ENCODE measurements around the gene TGIF1. TPM values are rescaled to one million over a fixed set of nuclear protein-coding genes. Genes with fewer than 3 reads are reported as not detected.

The TGIF1 gene
- total and polyA plus RNA-seq, 8 donors: 42.6 to 95.1 (median 82.4) TPM

DNA sequence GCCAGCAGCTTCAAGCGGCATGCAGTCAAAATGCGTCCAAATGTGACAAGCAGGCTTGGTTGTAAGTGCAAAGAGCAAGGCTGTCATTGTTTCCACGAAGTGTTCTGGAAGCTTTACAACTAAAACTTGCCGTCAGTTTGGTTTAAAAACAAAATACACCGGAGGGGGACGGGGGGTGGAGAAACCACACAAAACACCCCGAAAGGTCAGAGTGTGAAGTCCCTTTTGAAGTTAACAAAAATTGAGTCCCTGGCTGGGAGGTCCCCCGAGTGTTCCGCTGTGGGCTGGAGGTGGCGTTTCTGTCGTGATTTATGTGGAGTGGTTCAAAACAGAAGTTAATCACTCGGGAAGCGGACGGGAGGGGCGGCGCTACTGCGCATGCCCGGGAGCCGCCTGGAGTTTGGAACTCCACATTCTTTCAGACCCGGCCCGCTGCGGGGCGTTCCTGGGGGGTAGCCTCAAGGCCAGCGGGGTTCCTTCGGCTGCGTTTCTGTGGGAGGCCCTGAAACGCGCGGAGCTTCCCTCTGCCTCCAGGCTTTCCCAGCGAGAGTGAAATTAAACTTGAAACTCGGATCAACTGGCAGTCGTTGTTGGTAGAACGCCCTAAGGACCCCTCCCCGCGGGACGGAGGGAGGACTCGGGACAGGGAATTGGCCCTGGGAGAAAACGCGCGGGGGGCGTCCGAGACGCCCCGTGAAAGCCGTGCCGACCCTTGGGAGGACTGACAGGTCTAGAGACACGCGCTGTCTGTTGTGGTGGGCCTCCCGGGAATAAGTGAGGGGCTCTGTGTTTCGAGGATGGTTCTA lies 1.4 kb downstream of the TGIF1 start:
- intact Hi-C loops (cut with DNase I): loop anchor here in 1 of 2 donors (5.0 to 10.0 kb wide), 2 partner anchors 141 to 167 kb away; no protein-coding TSS in a partner anchor
- Histone ChIP-seq H3K36me3 (peaks cover 0 to 4% of the 10 kb centered on the region in 2 donors), H3K9me3 (no peaks in the 10 kb centered on the region), H3K27me3 (no peaks in the 10 kb centered on the region), H3K27ac (peak overlapping the region; percentile 95 to 99), H3K4me3 (peak overlapping the region; percentile 72 to 87), H3K4me1 (peaks cover 31 to 53% of the 10 kb centered on the region in 2 donors)
- ATAC-seq: peak; percentile 26
- TF ChIP-seq, protein P1, sequence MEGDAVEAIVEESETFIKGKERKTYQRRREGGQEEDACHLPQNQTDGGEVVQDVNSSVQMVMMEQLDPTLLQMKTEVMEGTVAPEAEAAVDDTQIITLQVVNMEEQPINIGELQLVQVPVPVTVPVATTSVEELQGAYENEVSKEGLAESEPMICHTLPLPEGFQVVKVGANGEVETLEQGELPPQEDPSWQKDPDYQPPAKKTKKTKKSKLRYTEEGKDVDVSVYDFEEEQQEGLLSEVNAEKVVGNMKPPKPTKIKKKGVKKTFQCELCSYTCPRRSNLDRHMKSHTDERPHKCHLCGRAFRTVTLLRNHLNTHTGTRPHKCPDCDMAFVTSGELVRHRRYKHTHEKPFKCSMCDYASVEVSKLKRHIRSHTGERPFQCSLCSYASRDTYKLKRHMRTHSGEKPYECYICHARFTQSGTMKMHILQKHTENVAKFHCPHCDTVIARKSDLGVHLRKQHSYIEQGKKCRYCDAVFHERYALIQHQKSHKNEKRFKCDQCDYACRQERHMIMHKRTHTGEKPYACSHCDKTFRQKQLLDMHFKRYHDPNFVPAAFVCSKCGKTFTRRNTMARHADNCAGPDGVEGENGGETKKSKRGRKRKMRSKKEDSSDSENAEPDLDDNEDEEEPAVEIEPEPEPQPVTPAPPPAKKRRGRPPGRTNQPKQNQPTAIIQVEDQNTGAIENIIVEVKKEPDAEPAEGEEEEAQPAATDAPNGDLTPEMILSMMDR (IDR thresholded peaks at IDR 0.05): no peak
- peak; percentile 91 to 98 (median 96) for DNase-seq

DNA sequence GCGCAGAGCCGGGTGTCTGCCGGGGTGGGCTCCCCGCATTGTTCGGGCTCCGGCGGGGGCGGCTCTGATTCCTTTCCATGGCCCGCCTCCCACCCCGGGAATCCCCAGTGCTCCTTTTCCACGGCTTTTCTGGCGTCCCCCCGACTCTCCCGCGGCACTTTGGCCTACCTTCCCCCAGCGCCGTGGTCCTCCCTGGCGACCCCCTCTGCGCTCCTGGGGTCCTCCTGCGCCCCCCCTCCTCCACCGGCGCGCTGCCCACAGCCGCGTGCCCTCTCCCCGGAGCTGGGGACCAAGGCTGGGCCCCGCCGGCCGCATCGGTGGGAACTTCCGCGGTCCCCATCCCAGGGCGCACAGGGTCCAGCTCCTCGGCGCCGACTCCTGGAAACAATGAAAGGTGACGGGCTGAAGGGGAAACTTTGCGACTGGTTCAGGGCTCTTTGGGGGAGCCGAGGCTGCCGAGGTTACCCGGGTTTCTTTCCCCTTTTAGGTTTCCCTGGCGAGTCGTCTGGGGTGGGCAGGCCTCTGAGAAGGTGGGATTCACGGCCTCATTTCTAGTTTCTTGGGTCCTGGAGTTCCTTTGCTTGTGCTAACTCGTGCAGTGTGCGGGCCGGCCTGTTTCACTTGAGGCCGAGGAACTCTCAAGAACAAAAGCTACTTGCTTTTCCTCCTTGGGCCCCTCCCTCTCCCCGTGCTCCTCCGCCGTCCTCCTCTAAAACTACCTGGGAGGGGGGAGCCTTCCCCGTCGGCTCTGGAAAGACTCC lies 2.2 kb downstream of the TGIF1 start:
- no peaks in the 10 kb centered on the region for H3K9me3 ChIP-seq
- ATAC-seq: no peak
- H3K27me3 ChIP-seq: no peaks in the 10 kb centered on the region
- peak overlapping the region; percentile 95 to 99 for H3K27ac ChIP-seq
- H3K4me3 ChIP-seq: peak overlapping the region; percentile 72 to 87
- peaks cover 0 to 12% of the 10 kb centered on the region in 2 donors for H3K36me3 ChIP-seq
- TF ChIP-seq, protein P1 (IDR thresholded peaks at IDR 0.05): no peak
- peak in 3 of 4 donors; percentile 60 to 88 (median 75) for DNase-seq
- H3K4me1 ChIP-seq: peaks cover 23 to 53% of the 10 kb centered on the region in 2 donors
- intact Hi-C loops (cut with DNase I): loop anchor here in 1 of 2 donors (5.0 to 10.0 kb wide), 2 partner anchors 140 to 167 kb away; no protein-coding TSS in a partner anchor

DNA sequence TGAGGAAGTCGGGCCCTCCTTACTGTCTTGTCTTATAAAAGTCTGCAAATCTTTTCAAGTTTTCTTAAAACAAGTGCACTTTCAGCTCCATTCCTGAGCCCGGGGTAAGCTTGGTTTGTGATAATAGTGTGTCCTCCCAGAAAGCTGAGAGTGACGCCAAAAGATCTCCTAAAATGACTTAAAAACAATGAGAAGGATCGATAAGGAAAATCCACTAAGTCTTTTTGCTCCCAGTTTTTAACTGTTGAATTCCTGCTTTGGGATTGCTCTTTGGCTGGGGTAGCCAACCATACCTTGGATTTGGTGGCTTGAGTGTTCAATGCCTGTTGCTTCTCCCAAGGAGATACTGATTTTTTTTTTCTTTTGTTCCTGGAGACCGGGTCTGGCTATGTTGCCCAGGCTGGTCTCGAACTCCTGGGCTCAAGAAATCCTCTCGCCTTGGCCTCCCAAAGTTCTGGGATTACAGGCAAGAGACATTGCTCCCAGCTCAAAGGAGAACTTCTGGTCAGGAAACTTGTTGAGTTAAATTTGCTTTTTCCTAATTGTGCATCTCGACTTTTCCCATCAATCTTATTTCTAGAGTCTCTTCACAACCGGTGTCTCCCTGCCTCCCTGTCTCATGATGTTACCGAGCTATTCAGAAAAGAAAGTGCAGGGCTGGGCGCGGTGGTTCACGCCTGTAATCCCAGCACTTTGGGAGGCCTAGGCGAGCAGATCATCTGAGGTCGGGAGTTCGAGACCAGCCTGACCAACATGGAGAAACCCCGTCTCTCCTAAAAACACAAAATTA lies 3.0 kb downstream of the TGIF1 start:
- no peak for ATAC-seq
- TF ChIP-seq, protein P1 (IDR thresholded peaks at IDR 0.05): no peak
- Histone ChIP-seq H3K27me3 (no peaks in the 10 kb centered on the region), H3K4me1 (peaks cover 23 to 55% of the 10 kb centered on the region in 2 donors), H3K36me3 (peaks cover 0 to 20% of the 10 kb centered on the region in 2 donors), H3K27ac (peak overlapping the region; percentile 95 to 99), H3K4me3 (peak overlapping the region; percentile 72 to 87), H3K9me3 (no peaks in the 10 kb centered on the region)
- intact Hi-C loops (cut with DNase I): loop anchor here in 1 of 2 donors (5.0 to 10.0 kb wide), 2 partner anchors 139 to 168 kb away; no protein-coding TSS in a partner anchor
- DNase-seq: peak in 1 of 4 donors; percentile 7

DNA sequence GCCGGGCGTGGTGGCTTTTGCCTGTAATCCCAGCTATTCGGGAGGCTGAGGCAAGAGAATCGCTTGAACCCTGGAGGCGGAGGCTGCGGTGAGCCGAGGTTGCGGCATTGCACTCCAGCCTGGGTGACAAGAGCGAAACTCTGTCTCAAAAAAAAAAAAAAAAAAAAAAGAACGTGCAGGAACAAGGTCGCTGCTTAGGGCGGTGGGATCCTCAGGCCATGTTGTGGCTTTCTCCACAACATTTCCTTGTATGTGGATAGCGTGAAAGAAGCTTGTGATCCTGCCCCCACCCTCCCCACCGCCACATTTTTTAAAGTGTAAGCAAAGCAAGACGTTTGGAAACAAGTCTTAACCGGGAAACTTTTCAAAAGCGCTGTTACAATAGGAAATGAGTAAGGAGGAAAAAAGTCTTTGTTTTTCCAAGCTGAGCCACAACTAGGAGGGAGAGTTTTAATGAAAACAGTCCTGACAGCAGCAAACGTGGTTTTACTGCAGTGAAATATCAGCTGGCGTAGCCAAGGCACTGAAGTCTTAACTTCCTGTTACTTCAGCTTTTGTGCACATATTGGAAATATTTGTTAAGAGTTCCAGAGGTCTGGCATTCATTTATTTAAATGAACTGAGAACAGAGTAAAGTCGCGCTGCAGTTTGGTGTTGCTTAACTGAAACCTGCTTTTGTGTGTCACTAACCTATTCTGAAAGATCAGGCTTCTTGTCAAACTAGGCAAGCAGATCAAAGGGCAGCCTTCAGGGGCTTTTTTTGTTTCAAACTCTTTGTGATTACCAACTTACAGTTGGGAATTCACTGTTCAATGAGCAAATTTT lies 3.8 kb downstream of the TGIF1 start:
- intact Hi-C loops (cut with DNase I): loop anchor here in 1 of 2 donors (5.0 to 10.0 kb wide), 2 partner anchors 139 to 169 kb away; no protein-coding TSS in a partner anchor
- TF ChIP-seq, protein P1 (IDR thresholded peaks at IDR 0.05): no peak
- Histone ChIP-seq H3K9me3 (no peaks in the 10 kb centered on the region), H3K27ac (peak overlapping the region; percentile 95 to 99), H3K4me1 (peaks cover 25 to 63% of the 10 kb centered on the region in 2 donors), H3K36me3 (peaks cover 0 to 28% of the 10 kb centered on the region in 2 donors), H3K27me3 (no peaks in the 10 kb centered on the region), H3K4me3 (peak overlapping the region; percentile 10 to 87)
- DNase-seq (peak in 3 of 4 donors; percentile 71 to 91 (median 84)), ATAC-seq (peak; percentile 0)
